LNCaP clone FGC (cell line): ENCODE measurements around the gene C12orf76.
A peak's percentile ranks its signal among the peaks of the same experiment; 100 is the strongest.

Experiments
- DNase-seq: peaks from one replicate; pipeline ENCODE4 v3.0.0-alpha.2; 2011; ENCODE audit warnings: low read depth
- H3K4me3 ChIP-seq: 2 replicates; pipeline ENCODE4 v1.5.1; 2011; ENCODE audit warnings: mild to moderate bottlenecking, low read depth, low read length, control low read depth
- CTCF ChIP-seq: IDR thresholded peaks from 2 replicates; pipeline ENCODE4 v1.5.1; 2012; ENCODE audit warnings: mild to moderate bottlenecking; ENCODE audit not compliant: control insufficient read depth, insufficient read depth; ENCODE audit errors: extremely low read depth

C12orf76 gene

GRCh38 chr12:109995361-109995685, 53.0 kb downstream of the C12orf76 start:
- TF ChIP-seq CTCF: no peak
- no peak for DNase-seq
- peak overlapping the region; percentile 70 for H3K4me3 ChIP-seq

GRCh38 chr12:109994401-109995175, 53.7 kb downstream of the C12orf76 start:
- DNase-seq: no peak
- peak overlapping the region; percentile 70 for H3K4me3 ChIP-seq
- no peak for TF ChIP-seq CTCF

GRCh38 chr12:109993091-109993490, 55.2 kb downstream of the C12orf76 start:
- no peak for DNase-seq
- no peak overlapping the region for H3K4me3 ChIP-seq
- TF ChIP-seq CTCF: no peak

- no peak overlapping the region for H3K4me3 ChIP-seq
- no peak for TF ChIP-seq CTCF
- DNase-seq: no peak
Measured at GRCh38 chr12:109991586-109991985, 56.7 kb downstream of the C12orf76 start.
